Activated T-helper 1 cell treated with anti-CD3 and anti-CD28 coated beads, Interleukin-12 subunit alpha, Interleukin-12 subunit beta, Interleukin-2, Interleukin-4 antibody, amounts not matched to agents 30 ng/mL and 10 ng/mL and 1 ng/mL, durations not matched to agents 14 hours and 24 hours and 36 hours (primary cell): ENCODE data around the gene KCNMB2. TPM values are rescaled to one million over a fixed set of nuclear protein-coding genes. Genes with fewer than 3 reads are reported as not detected.

Experiments used
- DNase-seq: peaks from one replicate; pipeline ENCODE4 v3.0.0; 2021; ENCODE audit warnings: low spot score
- H3K27ac Mint-ChIP-seq: one replicate; pipeline ENCODE4 v1.8.0; 2021; ENCODE audit warnings: mild to moderate bottlenecking, mixed read lengths
- H3K27me3 Mint-ChIP-seq: one replicate; pipeline ENCODE4 v1.8.0; 2022; ENCODE audit warnings: mild to moderate bottlenecking, moderate library complexity, mixed read lengths; ENCODE audit not compliant: insufficient read depth
- H3K36me3 Mint-ChIP-seq: one replicate; pipeline ENCODE4 v1.8.0; 2021; ENCODE audit warnings: low read depth, mixed read lengths
- H3K4me1 Mint-ChIP-seq: one replicate; pipeline ENCODE4 v1.8.0; 2021; ENCODE audit warnings: low read depth, mixed read lengths
- H3K4me3 Mint-ChIP-seq: one replicate; pipeline ENCODE4 v1.8.0; 2021; ENCODE audit warnings: mild to moderate bottlenecking, moderate library complexity, mixed read lengths
- H3K9me3 Mint-ChIP-seq: one replicate; pipeline ENCODE4 v1.8.0; 2021; ENCODE audit warnings: mixed read lengths
- intact Hi-C: fragments of 100-400 bp; cut with micrococcal nuclease; formaldehyde crosslinking; loops from one replicate; pipeline ENCODE4 v1.15.1; 2024
- total RNA-seq: library from RNA; stranded (reverse); gene quantifications from 2 replicates; pipeline ENCODE4 v1.2.3, GENCODE V29; 2022

The KCNMB2 gene
- total RNA-seq, 1 donor from 2014 or later, result not detected

DNA sequence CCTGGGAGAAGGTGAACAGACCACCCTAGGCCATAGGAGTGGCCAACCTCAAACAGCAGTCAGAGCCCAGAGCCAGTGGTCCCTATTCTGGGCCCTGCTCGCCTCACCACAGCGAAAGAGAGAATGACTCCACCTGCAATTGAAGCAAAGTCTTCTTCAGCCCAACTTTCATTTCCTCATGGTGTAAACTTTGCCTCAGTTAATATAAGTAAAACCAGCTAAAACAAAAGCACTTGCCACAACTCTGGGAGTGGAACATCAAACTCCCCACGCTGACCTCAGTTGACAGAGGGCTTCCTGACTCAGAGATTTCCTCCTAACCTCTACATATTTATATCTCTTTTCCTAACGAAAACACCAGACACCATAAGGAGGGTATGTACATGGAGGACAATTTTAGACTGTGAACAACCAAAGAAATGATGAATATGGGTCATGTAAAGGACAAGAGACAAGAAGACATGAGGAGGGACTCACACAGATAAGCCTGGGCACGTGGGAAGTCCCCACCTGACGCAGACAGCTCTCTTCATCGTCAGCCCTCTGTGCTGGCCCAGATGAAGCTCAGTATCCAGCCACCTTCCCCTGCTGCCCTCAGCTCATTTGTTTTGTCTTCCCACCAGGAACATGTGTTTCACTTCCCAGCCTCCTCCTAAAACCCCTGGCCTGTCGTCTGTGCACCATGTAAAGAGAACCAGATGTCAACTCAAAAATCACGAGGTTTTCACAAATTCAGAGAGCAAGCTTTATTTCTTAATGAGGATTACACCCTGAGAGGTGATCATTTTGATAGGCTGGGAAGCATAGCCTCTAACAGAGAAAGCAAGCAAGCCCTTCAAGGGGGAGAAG, 140.9 kb downstream of the KCNMB2 start:
- no peaks in the 10 kb centered on the region for H3K27me3 Mint-ChIP-seq
- no peaks in the 10 kb centered on the region for H3K9me3 Mint-ChIP-seq
- no peaks in the 10 kb centered on the region for H3K4me1 Mint-ChIP-seq
- no peak overlapping the region for H3K27ac Mint-ChIP-seq
- H3K36me3 Mint-ChIP-seq, result no peaks in the 10 kb centered on the region
- no peak for DNase-seq
- no peak overlapping the region for H3K4me3 Mint-ChIP-seq
- intact Hi-C loops, result no loop called here

DNA sequence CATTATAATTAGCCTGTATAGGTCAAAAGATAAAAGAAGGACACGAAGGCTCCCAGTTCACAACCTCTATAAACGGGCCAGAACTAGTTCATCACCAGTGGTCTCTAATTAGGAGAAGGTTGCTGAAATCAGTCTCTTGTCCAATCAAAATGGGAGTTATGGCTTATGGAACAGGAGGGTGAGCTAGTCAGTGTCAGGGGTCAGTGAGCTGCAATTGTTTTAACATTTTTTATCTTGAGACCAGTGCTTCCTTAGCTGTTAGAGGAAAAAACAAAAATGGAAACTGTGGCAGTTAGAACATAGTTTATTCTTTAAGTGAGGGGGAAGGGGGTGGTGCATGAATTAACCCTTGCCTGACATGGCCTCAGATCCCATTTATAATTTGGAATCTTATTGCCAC, 141.7 kb downstream of the KCNMB2 start:
- Mint-ChIP-seq H3K36me3 (no peaks in the 10 kb centered on the region), H3K9me3 (no peaks in the 10 kb centered on the region), H3K4me3 (no peak overlapping the region), H3K27ac (no peak overlapping the region), H3K27me3 (no peaks in the 10 kb centered on the region), H3K4me1 (no peaks in the 10 kb centered on the region)
- intact Hi-C loops, result no loop called here
- no peak for DNase-seq

DNA sequence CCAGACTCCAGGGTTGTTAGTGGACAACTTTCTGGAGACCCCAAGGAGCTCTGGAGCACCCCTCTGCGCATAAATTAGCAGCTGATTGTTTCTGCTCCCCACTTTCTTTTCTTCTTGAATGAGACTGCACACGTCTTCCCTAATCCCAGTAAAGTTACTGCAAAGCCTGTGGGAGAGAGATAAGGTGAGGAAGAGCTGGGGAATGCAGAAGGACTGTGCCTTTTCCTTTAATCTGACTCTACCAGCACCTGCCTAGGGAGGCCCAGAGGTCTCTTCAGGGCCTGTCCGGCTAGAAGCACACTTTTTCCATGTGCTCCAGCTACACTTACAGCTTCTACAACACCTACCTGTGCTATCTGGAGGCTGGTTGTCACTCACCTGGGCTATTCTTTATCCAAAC, 143.8 kb downstream of the KCNMB2 start:
- no peak for DNase-seq
- intact Hi-C loops, result no loop called here
- no peaks in the 10 kb centered on the region for H3K27me3 Mint-ChIP-seq
- H3K27ac Mint-ChIP-seq, result no peak overlapping the region
- no peaks in the 10 kb centered on the region for H3K36me3 Mint-ChIP-seq
- no peaks in the 10 kb centered on the region for H3K4me1 Mint-ChIP-seq
- H3K4me3 Mint-ChIP-seq, result no peak overlapping the region
- H3K9me3 Mint-ChIP-seq, result no peaks in the 10 kb centered on the region

DNA sequence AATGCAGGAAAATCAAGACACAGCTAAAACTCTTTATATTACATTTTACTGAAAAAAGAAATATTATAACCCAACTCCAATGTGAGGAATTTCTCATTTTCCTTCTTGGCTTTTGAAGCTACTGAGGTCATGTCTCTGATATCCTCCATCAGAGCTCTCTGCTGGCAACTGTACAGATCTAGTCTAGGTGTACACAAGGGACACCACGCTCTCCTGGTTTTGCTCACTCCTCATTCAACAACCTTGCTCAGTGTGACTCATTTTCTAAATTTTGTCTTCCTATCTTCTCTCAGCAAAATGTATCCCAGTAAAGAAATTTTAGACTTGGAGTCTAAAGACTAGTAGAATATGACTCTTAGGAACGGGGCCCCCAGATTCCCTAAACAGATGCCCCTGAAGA, 144.3 kb downstream of the KCNMB2 start:
- Mint-ChIP-seq H3K4me1 (no peaks in the 10 kb centered on the region), H3K4me3 (no peak overlapping the region), H3K9me3 (no peaks in the 10 kb centered on the region), H3K36me3 (no peaks in the 10 kb centered on the region), H3K27me3 (no peaks in the 10 kb centered on the region), H3K27ac (no peak overlapping the region)
- no peak for DNase-seq
- intact Hi-C loops, result no loop called here

DNA sequence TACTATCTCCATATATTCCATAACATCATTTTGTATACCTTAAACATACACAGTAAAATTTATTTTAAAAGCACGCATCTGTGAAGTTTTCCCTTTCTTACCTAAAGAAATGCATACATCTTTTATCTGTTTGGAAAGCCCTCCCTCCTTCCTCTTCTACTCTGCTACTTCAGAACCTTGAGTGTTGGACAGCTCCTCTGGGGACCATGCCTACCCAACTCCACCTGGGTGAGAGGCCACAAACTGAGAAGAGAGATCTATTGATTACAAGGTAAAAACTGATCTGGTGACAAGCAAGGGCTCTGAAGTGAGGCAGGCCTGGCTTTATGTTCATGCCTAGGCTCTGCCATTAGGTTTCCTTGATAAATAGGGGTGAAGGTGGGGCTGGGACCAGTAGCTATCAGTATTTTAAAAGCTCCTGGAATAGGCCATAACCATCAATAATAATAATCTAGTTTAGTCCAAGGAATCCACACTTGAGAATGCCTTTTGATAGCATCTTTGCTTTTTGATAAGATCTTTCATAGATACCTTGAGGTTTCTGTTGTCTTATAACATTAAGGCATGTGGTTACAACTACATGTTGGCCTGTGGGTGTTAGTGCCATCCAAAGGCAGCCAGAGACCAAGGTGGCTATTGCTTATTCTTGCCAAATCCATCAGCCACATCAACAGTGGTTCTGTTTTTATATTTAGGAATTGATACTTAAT, 148.8 kb downstream of the KCNMB2 start:
- H3K9me3 Mint-ChIP-seq, result no peaks in the 10 kb centered on the region
- no peaks in the 10 kb centered on the region for H3K36me3 Mint-ChIP-seq
- intact Hi-C loops, result no loop called here
- no peak overlapping the region for H3K27ac Mint-ChIP-seq
- no peak overlapping the region for H3K4me3 Mint-ChIP-seq
- no peaks in the 10 kb centered on the region for H3K27me3 Mint-ChIP-seq
- DNase-seq, result no peak
- H3K4me1 Mint-ChIP-seq, result no peaks in the 10 kb centered on the region

DNA sequence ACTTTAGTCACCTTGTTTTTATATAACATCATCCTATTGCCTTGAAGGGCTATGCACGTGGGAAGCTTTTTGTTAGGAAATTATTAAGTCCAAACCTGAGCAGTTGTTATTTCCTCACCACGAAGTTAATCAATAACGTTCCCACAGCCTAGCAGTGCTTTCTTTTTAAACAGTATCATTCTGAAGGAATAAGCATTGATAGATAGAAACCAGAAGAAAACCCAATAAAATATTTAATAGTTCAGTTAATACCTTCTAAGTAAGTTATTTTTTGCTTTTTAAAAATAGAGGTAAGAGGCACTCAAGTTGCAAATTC, 149.3 kb downstream of the KCNMB2 start:
- intact Hi-C loops, result no loop called here
- no peak for DNase-seq
- Mint-ChIP-seq H3K9me3 (no peaks in the 10 kb centered on the region), H3K4me3 (no peak overlapping the region), H3K27ac (no peak overlapping the region), H3K36me3 (no peaks in the 10 kb centered on the region), H3K4me1 (no peaks in the 10 kb centered on the region), H3K27me3 (no peaks in the 10 kb centered on the region)

DNA sequence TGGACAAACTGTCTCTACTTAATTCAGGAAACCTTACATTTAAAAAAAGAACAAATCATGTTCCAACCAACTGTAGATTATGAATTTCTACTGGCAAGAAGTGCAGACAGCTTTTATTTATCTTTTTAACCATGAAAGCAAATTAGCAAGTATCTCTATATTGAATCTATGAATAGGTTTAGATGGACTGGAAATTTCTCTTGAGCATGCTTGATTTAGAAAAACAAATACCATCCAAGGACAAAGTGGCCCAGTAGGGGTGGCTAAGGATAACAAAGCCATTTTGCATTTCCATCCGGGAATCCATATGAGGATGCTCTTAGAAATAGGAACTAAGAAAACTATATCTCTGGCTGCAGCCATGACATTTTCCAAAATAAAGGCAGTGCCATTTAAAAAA, 150.6 kb downstream of the KCNMB2 start:
- no peak overlapping the region for H3K27ac Mint-ChIP-seq
- no peaks in the 10 kb centered on the region for H3K36me3 Mint-ChIP-seq
- no peak overlapping the region for H3K4me3 Mint-ChIP-seq
- no peak for DNase-seq
- no peaks in the 10 kb centered on the region for H3K9me3 Mint-ChIP-seq
- intact Hi-C loops, result no loop called here
- no peaks in the 10 kb centered on the region for H3K27me3 Mint-ChIP-seq
- no peaks in the 10 kb centered on the region for H3K4me1 Mint-ChIP-seq

DNA sequence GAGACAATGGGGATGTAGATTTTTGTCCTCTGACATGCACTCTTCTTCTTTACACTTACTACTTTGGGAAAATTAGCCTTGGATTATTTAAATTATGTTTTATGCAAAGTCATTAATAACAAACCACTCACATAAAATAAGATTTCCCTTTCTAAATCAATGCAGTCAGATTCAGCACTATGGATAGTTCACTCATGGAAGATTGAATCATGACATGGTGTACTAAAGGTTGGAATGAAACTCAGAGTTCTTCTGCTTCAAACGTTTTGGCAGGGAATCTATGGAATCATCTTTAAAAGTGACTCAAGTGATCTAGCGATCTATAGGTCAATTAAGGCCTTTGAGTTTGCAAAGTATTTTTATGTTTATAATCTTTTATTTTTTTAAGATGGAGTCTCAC, 154.3 kb downstream of the KCNMB2 start:
- Mint-ChIP-seq H3K4me3 (no peak overlapping the region), H3K36me3 (no peaks in the 10 kb centered on the region), H3K9me3 (peaks cover 3% of the 10 kb centered on the region), H3K27me3 (no peaks in the 10 kb centered on the region), H3K4me1 (no peaks in the 10 kb centered on the region), H3K27ac (no peak overlapping the region)
- intact Hi-C loops, result no loop called here
- DNase-seq, result no peak

DNA sequence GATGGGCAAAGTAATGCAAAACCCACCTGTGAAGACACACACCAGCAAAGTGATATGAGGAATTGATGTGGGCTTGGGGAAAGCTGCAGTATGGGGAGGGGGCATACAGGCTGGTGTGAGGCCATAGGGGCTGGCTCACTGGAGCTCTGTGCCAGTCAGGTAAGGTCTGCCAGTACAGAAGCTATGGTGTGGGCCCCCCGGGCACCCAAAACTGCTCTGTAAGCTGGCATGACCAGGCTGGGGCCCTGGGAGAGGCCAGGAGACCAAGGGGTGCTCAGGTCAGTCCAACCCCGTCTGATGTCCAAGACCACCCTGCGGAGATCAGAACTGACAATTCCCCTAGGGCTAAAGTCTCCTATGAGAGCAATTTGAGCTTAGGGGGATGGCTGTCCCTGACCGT, 163.1 kb downstream of the KCNMB2 start:
- intact Hi-C loops, result no loop called here
- H3K4me3 Mint-ChIP-seq, result no peak overlapping the region
- no peaks in the 10 kb centered on the region for H3K27me3 Mint-ChIP-seq
- H3K36me3 Mint-ChIP-seq, result no peaks in the 10 kb centered on the region
- H3K4me1 Mint-ChIP-seq, result no peaks in the 10 kb centered on the region
- DNase-seq, result no peak
- H3K27ac Mint-ChIP-seq, result no peak overlapping the region
- H3K9me3 Mint-ChIP-seq, result peaks cover 32% of the 10 kb centered on the region

DNA sequence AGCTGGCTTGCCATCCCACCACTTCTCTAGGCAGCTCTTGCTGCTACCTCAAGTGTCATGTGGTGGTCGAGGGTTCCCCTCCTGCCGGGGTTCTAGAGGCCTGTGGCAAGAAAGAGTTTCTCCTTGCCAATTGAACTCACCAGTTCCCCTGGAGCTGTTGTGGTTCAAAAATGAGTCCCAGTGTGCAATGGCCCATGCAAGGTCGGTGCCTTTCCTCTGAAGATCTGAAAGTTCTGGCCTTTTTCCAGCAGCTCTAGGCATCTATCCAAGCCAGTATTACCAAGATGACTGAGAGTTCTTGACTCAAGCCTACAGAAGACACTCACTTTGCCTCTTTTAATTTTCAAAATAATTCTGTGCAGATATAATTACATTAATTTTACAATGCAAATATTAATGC, 163.6 kb downstream of the KCNMB2 start:
- H3K36me3 Mint-ChIP-seq, result no peaks in the 10 kb centered on the region
- H3K27me3 Mint-ChIP-seq, result no peaks in the 10 kb centered on the region
- peaks cover 32% of the 10 kb centered on the region for H3K9me3 Mint-ChIP-seq
- intact Hi-C loops, result no loop called here
- H3K4me3 Mint-ChIP-seq, result no peak overlapping the region
- no peak overlapping the region for H3K27ac Mint-ChIP-seq
- DNase-seq, result no peak
- no peaks in the 10 kb centered on the region for H3K4me1 Mint-ChIP-seq

DNA sequence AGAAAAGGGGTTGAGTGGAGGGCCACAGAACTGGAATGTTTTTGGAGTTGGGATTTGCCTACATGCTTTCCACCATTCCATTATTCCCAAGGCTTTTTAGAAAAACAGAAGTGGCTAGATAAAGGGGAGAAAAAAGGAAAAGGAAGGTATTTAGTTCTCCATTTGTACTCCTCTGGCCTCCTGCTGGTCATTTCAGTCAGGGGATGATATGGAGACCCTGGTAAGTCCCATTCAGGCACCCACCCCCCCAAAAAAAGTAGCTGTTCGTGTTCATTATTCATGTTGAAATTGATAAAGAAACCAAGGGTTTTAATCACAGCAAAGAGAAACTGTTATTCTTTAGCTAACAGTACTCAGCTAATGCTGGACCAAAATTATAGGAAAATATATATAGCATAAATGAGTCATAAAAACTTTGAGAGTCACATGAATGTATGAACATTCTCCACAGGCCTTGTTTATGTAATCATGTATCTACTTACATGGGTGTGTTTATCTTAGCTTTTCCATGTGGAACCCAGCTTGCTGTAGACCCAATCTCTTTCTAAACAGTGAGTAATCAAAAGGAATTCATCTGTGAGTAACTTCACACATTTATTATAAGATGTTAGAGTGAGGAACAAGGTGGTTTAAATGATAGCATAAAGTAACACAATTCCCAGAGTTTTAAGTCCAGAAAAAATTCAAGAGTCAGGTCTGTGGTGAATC, 167.2 kb downstream of the KCNMB2 start:
- H3K4me3 Mint-ChIP-seq, result no peak overlapping the region
- intact Hi-C loops, result no loop called here

DNA sequence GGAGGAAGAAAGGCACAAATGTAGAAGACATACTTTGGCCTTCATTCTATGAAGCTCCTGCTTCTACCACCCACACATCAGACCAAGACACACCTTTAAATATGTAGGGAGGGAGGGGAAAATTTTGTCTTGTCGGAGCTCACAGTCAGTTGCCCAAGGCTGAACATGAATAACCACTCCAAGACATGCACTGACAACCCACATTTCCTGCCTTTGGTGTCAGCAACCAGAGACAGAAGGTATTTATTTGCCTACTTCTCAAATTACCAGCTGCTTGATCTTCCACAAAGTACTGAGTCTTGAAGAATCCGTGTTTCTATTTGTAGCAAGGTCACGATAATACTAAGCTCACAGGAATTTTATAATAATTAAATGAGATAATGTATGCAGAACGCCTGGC, 169.7 kb downstream of the KCNMB2 start:
- Mint-ChIP-seq H3K4me3 (no peak overlapping the region), H3K36me3 (no peaks in the 10 kb centered on the region), H3K4me1 (no peaks in the 10 kb centered on the region), H3K27ac (no peak overlapping the region), H3K9me3 (no peaks in the 10 kb centered on the region), H3K27me3 (no peaks in the 10 kb centered on the region)
- intact Hi-C loops, result no loop called here
- no peak for DNase-seq

More for the DNA sequence above, 167.2 kb downstream of the KCNMB2 start:
- Mint-ChIP-seq H3K27ac (no peak overlapping the region), H3K36me3 (no peaks in the 10 kb centered on the region), H3K27me3 (no peaks in the 10 kb centered on the region), H3K9me3 (peaks cover 9% of the 10 kb centered on the region), H3K4me1 (no peaks in the 10 kb centered on the region)
- DNase-seq, result no peak

DNA sequence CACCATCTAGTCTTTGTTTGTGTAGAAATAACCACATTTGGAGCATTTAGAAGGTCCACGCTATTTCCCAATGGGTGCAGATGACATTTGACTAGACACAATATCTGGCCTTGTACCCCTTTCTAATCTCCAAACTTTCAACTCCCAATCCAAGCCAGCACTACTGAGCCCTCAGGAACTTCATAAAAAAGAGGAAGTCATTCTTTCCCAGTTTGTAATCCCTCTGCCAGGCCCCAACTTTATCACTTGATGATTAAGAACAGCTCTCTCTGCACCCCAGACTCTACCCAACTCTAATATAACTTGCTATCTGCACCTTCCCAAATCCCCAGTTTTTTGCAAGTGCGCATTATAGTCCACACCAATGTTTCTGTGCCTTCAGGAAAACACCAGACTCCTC, 170.2 kb downstream of the KCNMB2 start:
- no peaks in the 10 kb centered on the region for H3K36me3 Mint-ChIP-seq
- no peaks in the 10 kb centered on the region for H3K4me1 Mint-ChIP-seq
- no peaks in the 10 kb centered on the region for H3K27me3 Mint-ChIP-seq

More for the DNA sequence above, 170.2 kb downstream of the KCNMB2 start:
- intact Hi-C loops, result no loop called here
- DNase-seq, result no peak
- no peak overlapping the region for H3K4me3 Mint-ChIP-seq
- H3K9me3 Mint-ChIP-seq, result no peaks in the 10 kb centered on the region
- H3K27ac Mint-ChIP-seq, result no peak overlapping the region
